SH-SY5Y (cell line): ENCODE data around the gene JAZF1.

Experiments used
- GATA2 ChIP-seq: IDR thresholded peaks from 2 replicates; pipeline ENCODE4 v1.6.1; 2011; ENCODE audit warnings: mild to moderate bottlenecking, low read depth, low read length
- GATA3 ChIP-seq: IDR thresholded peaks from 2 replicates; pipeline ENCODE4 v1.6.1; 2011; ENCODE audit warnings: low read depth, mild to moderate bottlenecking, low read length, moderate library complexity

DNA sequence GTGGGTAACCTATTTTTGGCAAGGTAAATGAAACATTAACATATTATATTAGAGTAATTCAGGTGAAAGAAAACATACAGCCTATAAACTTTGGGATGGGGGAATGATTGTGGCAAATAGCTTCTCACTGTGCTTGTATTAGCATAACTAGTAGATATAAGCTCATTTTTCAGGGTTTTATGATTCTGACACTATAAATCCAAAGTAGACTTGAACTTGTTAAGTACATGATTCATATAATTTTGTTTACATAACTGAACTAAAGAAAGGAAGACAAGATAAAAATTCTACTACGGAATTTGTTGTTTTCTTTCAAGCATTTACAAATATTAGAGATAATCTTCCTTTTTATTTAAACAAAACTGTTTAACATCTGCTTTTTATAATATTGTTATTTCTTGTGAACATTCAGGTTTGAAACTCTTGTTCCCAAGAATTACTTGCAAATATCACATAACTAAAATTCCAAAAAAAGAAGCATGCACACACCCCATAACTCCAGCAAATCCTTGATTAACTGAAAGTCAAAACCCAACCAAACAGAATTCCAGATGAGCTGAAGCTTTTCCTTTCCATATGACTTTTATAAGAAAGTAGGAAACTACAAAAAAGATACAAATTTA, 142.3 kb downstream of the JAZF1 start:
- TF ChIP-seq GATA2 (no peak), GATA3 (no peak)
